ENCODE data around the gene CROCC2. TPM values are rescaled to one million over a fixed set of nuclear protein-coding genes. Genes with fewer than 3 reads are reported as not detected.

Gene CROCC2
- polyA plus RNA-seq, 1 of the 3 experiments (the other 2 are of a cell fraction) = not detected

DNA sequence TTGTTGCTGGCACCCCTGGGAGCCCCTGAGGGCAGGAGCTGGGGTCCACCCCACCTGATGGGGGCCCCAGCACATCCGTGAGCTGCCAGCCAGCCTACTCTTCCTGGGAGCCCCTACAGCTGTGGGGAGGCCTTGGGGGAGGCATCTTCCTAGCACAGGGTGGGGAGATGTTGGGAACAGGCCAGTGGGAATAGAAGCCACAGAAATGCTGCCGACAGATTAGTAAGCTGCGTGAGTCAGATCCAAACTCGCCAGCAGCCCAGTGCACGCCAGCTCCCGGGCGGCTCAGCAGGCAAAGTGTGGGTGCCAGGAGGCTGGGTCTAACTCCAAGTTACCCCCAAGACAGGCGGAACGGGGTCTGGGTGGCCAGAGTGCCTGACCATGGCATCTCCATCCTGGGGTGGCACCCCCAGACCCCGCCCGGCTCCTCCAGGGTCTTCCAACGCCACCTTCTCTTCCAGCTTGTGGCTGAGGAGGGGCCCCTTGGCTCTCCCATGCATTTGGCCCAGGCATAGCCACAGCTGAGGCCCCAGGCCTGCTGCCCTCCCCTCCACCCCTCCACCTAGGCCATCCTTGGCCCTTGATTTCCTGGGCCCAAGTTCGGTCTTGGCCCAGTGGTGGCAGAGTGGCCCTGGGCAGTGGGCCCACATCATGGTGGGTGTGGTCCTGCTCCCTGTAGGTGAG, 15.3 kb downstream of the CROCC2 start:
- Histone ChIP-seq H3K9me2 (no peaks in the 10 kb centered on the region), H3K36me3 (replicated peaks in 1 of 2; ENCODE audit: control insufficient read depth in 1 of 2, insufficient read depth in 2 of 2, low read length in 1 of 2) (no peaks in the 10 kb centered on the region), H4K20me1 (ENCODE audit: insufficient read depth) (no peaks in the 10 kb centered on the region), H3K79me2 (ENCODE audit: insufficient read depth) (no peaks in the 10 kb centered on the region), H3K9ac (no peak overlapping the region), H3K27me3 (ENCODE audit: insufficient read depth) (no peaks in the 10 kb centered on the region), H3K9me3 (no peaks in the 10 kb centered on the region), H3F3A (replicated peaks; ENCODE audit: insufficient read depth) (no peaks in the 10 kb centered on the region), H3K4me2 (peak overlapping the region; percentile 55), H3K27ac (ENCODE audit: low read depth in 2 of 2, low read length in 1 of 2) (peak overlapping the region in 1 of 2 experiments; percentile 73; a peak in 2 of 4 replicates), H2AFZ (ENCODE audit: low read depth) (no peak overlapping the region; the same call in 1 of the 2 replicates), H3K4me1 (ENCODE audit: control insufficient read depth in 1 of 2, insufficient read depth in 2 of 2, low read depth in 1 of 2, low read length in 1 of 2) (peaks cover 7 to 33% of the 10 kb centered on the region in 2 experiments; a peak in 2 of 4 replicates), H3K4me3 (ENCODE audit: low read depth in 2 of 2, low read length in 1 of 2) (no peak overlapping the region)
- TF ChIP-seq GATA2 (CRISPR knock-in tag; IDR thresholded peaks at IDR 0.05) (no peak), FOSL2 (IDR thresholded peaks at IDR 0.05; ENCODE audit: borderline replicate concordance, low read depth) (peak; percentile 81), YY1 (IDR thresholded peaks at IDR 0.05; ENCODE audit: low read depth) (no peak), SMC3 (IDR thresholded peaks at IDR 0.05; ENCODE audit: low read depth, low read length) (no peak), GABPA (IDR thresholded peaks at IDR 0.05; ENCODE audit: low read depth) (no peak), NRF1 (IDR thresholded peaks at IDR 0.05; ENCODE audit: low read depth, low read length) (no peak), TCF12 (IDR thresholded peaks at IDR 0.05) (peak; percentile 66; the same call in 1 of the 2 replicates), JUND (IDR thresholded peaks at IDR 0.05) (peak; percentile 62; the same call in 1 of the 2 replicates), RCOR1 (IDR thresholded peaks at IDR 0.05; ENCODE audit: low read length) (no peak), RAD21 (IDR thresholded peaks at IDR 0.05; ENCODE audit: low read length) (no peak), EP300 (IDR thresholded peaks at IDR 0.05; ENCODE audit: borderline replicate concordance in 1 of 2, low read depth in 1 of 2, low read length in 1 of 2) (peak in 1 of 2 experiments; percentile 32; a peak in 1 of 4 replicates), NFIC (IDR thresholded peaks at IDR 0.05; ENCODE audit: borderline replicate concordance) (peak; percentile 56; the same call in 1 of the 2 replicates), CHD2 (IDR thresholded peaks at IDR 0.05; ENCODE audit: low read length, partially characterized antibody) (no peak), POLR2AphosphoS5 (IDR thresholded peaks at IDR 0.05; ENCODE audit: low read depth, low read length) (no peak), TEAD4 (IDR thresholded peaks at IDR 0.05; ENCODE audit: borderline replicate concordance, insufficient read depth) (no peak)
- TF ChIP-seq, protein P1, sequence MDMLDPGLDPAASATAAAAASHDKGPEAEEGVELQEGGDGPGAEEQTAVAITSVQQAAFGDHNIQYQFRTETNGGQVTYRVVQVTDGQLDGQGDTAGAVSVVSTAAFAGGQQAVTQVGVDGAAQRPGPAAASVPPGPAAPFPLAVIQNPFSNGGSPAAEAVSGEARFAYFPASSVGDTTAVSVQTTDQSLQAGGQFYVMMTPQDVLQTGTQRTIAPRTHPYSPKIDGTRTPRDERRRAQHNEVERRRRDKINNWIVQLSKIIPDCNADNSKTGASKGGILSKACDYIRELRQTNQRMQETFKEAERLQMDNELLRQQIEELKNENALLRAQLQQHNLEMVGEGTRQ (IDR thresholded peaks at IDR 0.05; ENCODE audit: borderline replicate concordance, low read depth, low read length) = no peak
- TF ChIP-seq, protein P2, sequence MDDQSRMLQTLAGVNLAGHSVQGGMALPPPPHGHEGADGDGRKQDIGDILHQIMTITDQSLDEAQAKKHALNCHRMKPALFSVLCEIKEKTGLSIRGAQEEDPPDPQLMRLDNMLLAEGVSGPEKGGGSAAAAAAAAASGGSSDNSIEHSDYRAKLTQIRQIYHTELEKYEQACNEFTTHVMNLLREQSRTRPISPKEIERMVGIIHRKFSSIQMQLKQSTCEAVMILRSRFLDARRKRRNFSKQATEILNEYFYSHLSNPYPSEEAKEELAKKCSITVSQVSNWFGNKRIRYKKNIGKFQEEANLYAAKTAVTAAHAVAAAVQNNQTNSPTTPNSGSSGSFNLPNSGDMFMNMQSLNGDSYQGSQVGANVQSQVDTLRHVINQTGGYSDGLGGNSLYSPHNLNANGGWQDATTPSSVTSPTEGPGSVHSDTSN (IDR thresholded peaks at IDR 0.05) = peak; percentile 22; the same call in 1 of the 2 replicates
- TF ChIP-seq, protein P3, sequence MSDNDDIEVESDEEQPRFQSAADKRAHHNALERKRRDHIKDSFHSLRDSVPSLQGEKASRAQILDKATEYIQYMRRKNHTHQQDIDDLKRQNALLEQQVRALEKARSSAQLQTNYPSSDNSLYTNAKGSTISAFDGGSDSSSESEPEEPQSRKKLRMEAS (IDR thresholded peaks at IDR 0.05; ENCODE audit: low read depth) = no peak
- ChIA-PET POLR2A (no interaction called here), CTCF (interaction anchor here (1.9 to 2.6 kb wide), 2 partner anchors 8 to 62 kb away, joined by 7 to 8 read pairs; no protein-coding TSS in a partner anchor)
- DNase-seq = peak; percentile 25
- WGBS (ENCODE audit: low lambda C conversion rate) = 19% methylated on average over 3 of the region's 13 CpGs
